Trophoblast cell (in vitro differentiated cells and primary cell): ENCODE data around the gene SYT1.

Source experiments
- DNase-seq, 2 donors: peaks; one replicate each; pipeline ENCODE4 v3.0.0-alpha.2; 2016
- H2AFZ ChIP-seq: 2 replicates; pipeline ENCODE4 v1.6.1; 2013; ENCODE audit warnings: low read length, moderate library complexity, mild to moderate bottlenecking; ENCODE audit not compliant: insufficient read depth, poor library complexity
- H2AK5ac ChIP-seq: 2 replicates; pipeline ENCODE4 v1.6.1; 2013; ENCODE audit warnings: mild to moderate bottlenecking, low read length
- H2BK120ac ChIP-seq: 2 replicates; pipeline ENCODE4 v1.6.1; 2013; ENCODE audit warnings: low read length, mild to moderate bottlenecking, moderate library complexity; ENCODE audit not compliant: insufficient read depth, poor library complexity
- H2BK12ac ChIP-seq: 2 replicates; pipeline ENCODE4 v1.6.1; 2013; ENCODE audit warnings: mild to moderate bottlenecking, low read length, moderate library complexity
- H2BK5ac ChIP-seq: 2 replicates; pipeline ENCODE4 v1.6.1; 2013; ENCODE audit warnings: low read length, low read depth, moderate library complexity, mild to moderate bottlenecking; ENCODE audit not compliant: poor library complexity
- H3K14ac ChIP-seq: 2 replicates; pipeline ENCODE4 v1.6.1; 2013; ENCODE audit warnings: mild to moderate bottlenecking, low read length
- H3K18ac ChIP-seq: 2 replicates; pipeline ENCODE4 v1.6.1; 2013; ENCODE audit warnings: mild to moderate bottlenecking, low read length
- H3K23ac ChIP-seq: 2 replicates; pipeline ENCODE4 v1.6.1; 2013; ENCODE audit warnings: low read length
- H3K27ac ChIP-seq: 2 replicates; pipeline ENCODE4 v1.5.1; 2013; ENCODE audit warnings: low read depth, mild to moderate bottlenecking, inconsistent platforms, low read length, moderate library complexity
- H3K27me3 ChIP-seq: 2 replicates; pipeline ENCODE4 v1.6.1; 2013; ENCODE audit warnings: inconsistent platforms, mild to moderate bottlenecking, low read length, moderate library complexity; ENCODE audit not compliant: insufficient read depth
- H3K36me3 ChIP-seq, 2 experiments: 1 replicate in 1 of 2; 2 replicates in 1 of 2; pipeline ENCODE4 v1.6.1; 2013; ENCODE audit warnings: low read length in 2 of 2, mild to moderate bottlenecking in 2 of 2, moderate library complexity in 1 of 2; ENCODE audit not compliant: insufficient read depth in 2 of 2, control insufficient read depth in 1 of 2
- H3K4ac ChIP-seq: 2 replicates; pipeline ENCODE4 v1.6.1; 2013; ENCODE audit warnings: low read depth, mild to moderate bottlenecking, low read length, moderate library complexity
- H3K4me1 ChIP-seq, 2 experiments: 1 replicate in 1 of 2; 2 replicates in 1 of 2; pipeline ENCODE4 v1.6.1; 2013; ENCODE audit warnings: low read length in 2 of 2, mild to moderate bottlenecking in 2 of 2, moderate library complexity in 1 of 2; ENCODE audit not compliant: insufficient read depth in 2 of 2, control insufficient read depth in 1 of 2
- H3K4me2 ChIP-seq: 2 replicates; pipeline ENCODE4 v1.6.1; 2013; ENCODE audit warnings: inconsistent platforms, mild to moderate bottlenecking, low read length, moderate library complexity
- H3K4me3 ChIP-seq: 2 replicates; pipeline ENCODE4 v1.5.1; 2013; ENCODE audit warnings: mild to moderate bottlenecking, low read depth, low read length, inconsistent platforms
- H3K79me1 ChIP-seq: one replicate; pipeline ENCODE4 v1.6.1; 2013; ENCODE audit warnings: low read length
- H3K79me2 ChIP-seq: 2 replicates; pipeline ENCODE4 v1.6.1; 2013; ENCODE audit warnings: low read length, mild to moderate bottlenecking; ENCODE audit not compliant: control insufficient read depth, insufficient read depth, poor library complexity
- H3K9ac ChIP-seq: 2 replicates; pipeline ENCODE4 v1.6.1; 2013; ENCODE audit warnings: mild to moderate bottlenecking, low read length
- H3K9me3 ChIP-seq: 2 replicates; pipeline ENCODE4 v1.6.1; 2013; ENCODE audit warnings: low read depth, mild to moderate bottlenecking, control low read depth, inconsistent platforms, low read length; ENCODE audit not compliant: insufficient read depth
- H4K12ac ChIP-seq: 2 replicates; pipeline ENCODE4 v1.6.1; 2013; ENCODE audit warnings: low read depth, mild to moderate bottlenecking, low read length, moderate library complexity
- H4K8ac ChIP-seq: 2 replicates; pipeline ENCODE4 v1.6.1; 2013; ENCODE audit warnings: low read depth, mild to moderate bottlenecking, low read length, moderate library complexity
- H4K91ac ChIP-seq: one replicate; pipeline ENCODE4 v1.6.1; 2013; ENCODE audit warnings: low read depth, mild to moderate bottlenecking, low read length, moderate library complexity
- WGBS: extraction: QIAGEN DNeasy Blood & Tissue Kit; methylation state at CpG from one replicate; pipeline ENCODE4 v1.1.7; 2013; ENCODE audit warnings: missing lambda C conversion rate; ENCODE audit not compliant: insufficient read length, insufficient coverage; ENCODE audit errors: extremely low coverage; 5-methylcytosine and 5-hydroxymethylcytosine counted together

SYT1 gene

GRCh38 chr12:79006306-79006705 is 141.7 kb downstream of the SYT1 start:
- no peak overlapping the region for H4K8ac ChIP-seq
- H2BK12ac ChIP-seq = no peak overlapping the region
- no peaks in the 10 kb centered on the region for H3K36me3 ChIP-seq
- no peaks in the 10 kb centered on the region for H3K79me1 ChIP-seq
- H4K12ac ChIP-seq = no peak overlapping the region
- H3K14ac ChIP-seq = no peak overlapping the region
- no peak overlapping the region for H4K91ac ChIP-seq
- no peak overlapping the region for H3K23ac ChIP-seq
- H3K79me2 ChIP-seq = no peaks in the 10 kb centered on the region
- H3K18ac ChIP-seq = no peak overlapping the region
- H3K9ac ChIP-seq = no peak overlapping the region
- H3K27ac ChIP-seq = no peak overlapping the region
- H2BK120ac ChIP-seq = no peak overlapping the region
- H3K4me3 ChIP-seq = no peak overlapping the region
- peak; percentile 3 to 58 for DNase-seq
- H2BK5ac ChIP-seq = no peak overlapping the region
- whole genome bisulfite sequencing = no CpG with 5 or more reads among the region's 1 CpG
- H3K4ac ChIP-seq = no peak overlapping the region
- no peak overlapping the region for H3K4me2 ChIP-seq
- no peaks in the 10 kb centered on the region for H3K9me3 ChIP-seq
- no peak overlapping the region for H2AK5ac ChIP-seq
- H2AFZ ChIP-seq = no peak overlapping the region
- no peaks in the 10 kb centered on the region for H3K27me3 ChIP-seq
- no peaks in the 10 kb centered on the region for H3K4me1 ChIP-seq

GRCh38 chr12:79008591-79008990 is 144.0 kb downstream of the SYT1 start:
- no CpG with 5 or more reads among the region's 2 CpGs for WGBS

GRCh38 chr12:79012636-79013035 is 148.1 kb downstream of the SYT1 start:
- Histone ChIP-seq H2AK5ac (no peak overlapping the region), H3K9me3 (no peaks in the 10 kb centered on the region), H3K36me3 (no peaks in the 10 kb centered on the region), H3K79me2 (no peaks in the 10 kb centered on the region), H3K14ac (no peak overlapping the region), H3K4me2 (no peak overlapping the region), H2BK12ac (no peak overlapping the region), H3K18ac (no peak overlapping the region), H3K4me3 (peak overlapping the region; percentile 48), H3K27ac (no peak overlapping the region), H3K27me3 (no peaks in the 10 kb centered on the region), H3K23ac (peak overlapping the region; percentile 53), H4K91ac (no peak overlapping the region), H3K9ac (no peak overlapping the region), H3K79me1 (no peaks in the 10 kb centered on the region), H4K12ac (no peak overlapping the region), H2BK5ac (no peak overlapping the region), H2AFZ (no peak overlapping the region), H4K8ac (no peak overlapping the region), H3K4ac (no peak overlapping the region), H2BK120ac (no peak overlapping the region), H3K4me1 (no peaks in the 10 kb centered on the region)
- WGBS = no CpG with 5 or more reads among the region's 3 CpGs
- no peak for DNase-seq

More at GRCh38 chr12:79008591-79008990, 144.0 kb downstream of the SYT1 start:
- H3K9ac ChIP-seq = no peak overlapping the region
- H3K4me2 ChIP-seq = no peak overlapping the region
- H3K23ac ChIP-seq = no peak overlapping the region
- no peaks in the 10 kb centered on the region for H3K4me1 ChIP-seq
- H2BK12ac ChIP-seq = no peak overlapping the region
- no peak overlapping the region for H3K14ac ChIP-seq
- no peak overlapping the region for H3K27ac ChIP-seq
- no peak overlapping the region for H3K4ac ChIP-seq
- H4K8ac ChIP-seq = no peak overlapping the region
- no peak overlapping the region for H2BK5ac ChIP-seq
- no peak overlapping the region for H3K18ac ChIP-seq
- H4K12ac ChIP-seq = no peak overlapping the region
- DNase-seq = no peak
- H4K91ac ChIP-seq = no peak overlapping the region
- no peaks in the 10 kb centered on the region for H3K27me3 ChIP-seq
- no peaks in the 10 kb centered on the region for H3K79me1 ChIP-seq
- H3K9me3 ChIP-seq = no peaks in the 10 kb centered on the region
- H2AK5ac ChIP-seq = no peak overlapping the region
- H3K4me3 ChIP-seq = no peak overlapping the region
- no peak overlapping the region for H2BK120ac ChIP-seq
- no peak overlapping the region for H2AFZ ChIP-seq
- no peaks in the 10 kb centered on the region for H3K36me3 ChIP-seq
- no peaks in the 10 kb centered on the region for H3K79me2 ChIP-seq

GRCh38 chr12:79016181-79016580 is 151.6 kb downstream of the SYT1 start:
- Histone ChIP-seq H3K4me3 (no peak overlapping the region), H3K79me1 (no peaks in the 10 kb centered on the region)
- no CpG with 5 or more reads among the region's 2 CpGs for WGBS

More at GRCh38 chr12:79016181-79016580, 151.6 kb downstream of the SYT1 start:
- Histone ChIP-seq H3K9me3 (no peaks in the 10 kb centered on the region), H3K27me3 (no peaks in the 10 kb centered on the region), H3K23ac (no peak overlapping the region), H3K79me2 (no peaks in the 10 kb centered on the region), H2AFZ (no peak overlapping the region), H2BK12ac (no peak overlapping the region), H3K4me2 (no peak overlapping the region), H2AK5ac (no peak overlapping the region), H3K18ac (no peak overlapping the region), H3K4me1 (no peaks in the 10 kb centered on the region), H2BK120ac (no peak overlapping the region), H3K36me3 (no peaks in the 10 kb centered on the region), H4K91ac (no peak overlapping the region), H3K14ac (no peak overlapping the region), H3K27ac (no peak overlapping the region), H3K9ac (no peak overlapping the region), H4K8ac (no peak overlapping the region), H3K4ac (no peak overlapping the region), H4K12ac (no peak overlapping the region), H2BK5ac (no peak overlapping the region)
- DNase-seq = no peak
